PC-3 (cell line): ENCODE measurements around the gene GPATCH1. TPM values are rescaled to one million over a fixed set of nuclear protein-coding genes. Genes with fewer than 3 reads are reported as not detected.

ENCODE experiments used
- ATAC-seq: fragments of 200-7000 bp; cut with Tn5 transposase; 2 replicates; pipeline ENCODE4 v1.9.1; 2020; ENCODE audit warnings: mild to moderate bottlenecking, moderate library complexity
- BruUV-seq: library from RNA; stranded (reverse); fragments of 400-500 nt; replicated peaks from 2 replicates; lab custom pipeline; 2021; lab: Mats Ljungman, UMichigan
- CTCF ChIA-PET: fragments of 300-600 bp; sonication (Branson Sonifier 250); formaldehyde crosslinking; loops from one replicate; lab custom pipeline; 2022; ENCODE audit warnings: antibody characterized with exemption; lab: Charles Lee
- POLR2A ChIA-PET: fragments of 300-600 bp; sonication (Branson Sonifier 250); formaldehyde crosslinking; loops from one replicate; lab custom pipeline; 2022; ENCODE audit warnings: antibody characterized with exemption; ENCODE audit not compliant: unreplicated experiment; lab: Charles Lee
- DNase-seq: peaks from one replicate; pipeline ENCODE4 v3.0.0-alpha.2; 2015
- H2AFZ ChIP-seq: fragments of 300-600 bp; sonication (generic); 2 replicates; pipeline ENCODE4 v1.6.0; 2016; ENCODE audit warnings: antibody characterized with exemption, low read length
- H3F3A ChIP-seq: fragments of 300-600 bp; sonication (generic); one replicate; pipeline ENCODE4 v1.6.0; 2017; ENCODE audit warnings: antibody characterized with exemption, low read length, control low read depth, mild to moderate bottlenecking; ENCODE audit not compliant: unreplicated experiment
- H3K27ac ChIP-seq: fragments of 300-600 bp; sonication (generic); 2 replicates; pipeline ENCODE4 v1.5.1; 2016; ENCODE audit warnings: mild to moderate bottlenecking, low read length
- H3K27me3 ChIP-seq: fragments of 300-600 bp; sonication (generic); 2 replicates; pipeline ENCODE4 v1.6.1; 2016; ENCODE audit warnings: low read length, mixed read lengths
- H3K36me3 ChIP-seq: fragments of 300-600 bp; sonication (generic); 2 replicates; pipeline ENCODE4 v1.6.1; 2016; ENCODE audit warnings: low read depth, mixed run types, low read length, mixed read lengths
- H3K4me1 ChIP-seq: fragments of 300-600 bp; sonication (generic); 2 replicates; pipeline ENCODE4 v1.5.1; 2016; ENCODE audit warnings: low read length; ENCODE audit not compliant: insufficient read depth
- H3K4me2 ChIP-seq: fragments of 300-600 bp; sonication (generic); 2 replicates; pipeline ENCODE4 v1.6.0; 2016; ENCODE audit warnings: low read length
- H3K4me3 ChIP-seq: fragments of 300-600 bp; sonication (generic); 2 replicates; pipeline ENCODE4 v1.5.1; 2016; ENCODE audit warnings: mild to moderate bottlenecking, low read length, mixed read lengths
- H3K79me2 ChIP-seq: fragments of 300-600 bp; sonication (generic); 2 replicates; pipeline ENCODE4 v1.6.1; 2017; ENCODE audit warnings: low read length, mixed read lengths
- H3K9ac ChIP-seq: fragments of 300-600 bp; sonication (generic); 2 replicates; pipeline ENCODE4 v1.6.0; 2016; ENCODE audit warnings: mild to moderate bottlenecking, low read length
- H3K9me2 ChIP-seq: fragments of 300-600 bp; sonication (generic); replicated peaks from 2 replicates; pipeline ENCODE4 v1.6.1; 2016; ENCODE audit warnings: mixed run types, low read length, mixed read lengths
- H3K9me3 ChIP-seq: fragments of 300-600 bp; sonication (generic); 2 replicates; pipeline ENCODE4 v1.6.1; 2016; ENCODE audit warnings: low read length, mixed read lengths
- H4K20me1 ChIP-seq: fragments of 300-600 bp; sonication (generic); 2 replicates; pipeline ENCODE4 v1.6.1; 2016; ENCODE audit warnings: low read length, mixed read lengths
- EZH2 ChIP-seq: fragments of 300-600 bp; sonication (generic); IDR thresholded peaks from one replicate; pipeline ENCODE4 v1.6.1; 2017; ENCODE audit warnings: antibody characterized with exemption, mild to moderate bottlenecking, low read length; ENCODE audit not compliant: unreplicated experiment
- intact Hi-C: fragments of 100-400 bp; cut with micrococcal nuclease; formaldehyde crosslinking; loops from 2 replicates; pipeline ENCODE4 v1.9.0; 2023
- total RNA-seq: library from RNA; depleted of rRNA; stranded (reverse); fragments of >200 nt; gene quantifications from 2 replicates; pipeline ENCODE4 v1.2.3, GENCODE V29; 2014; rRNA removed
- TF ChIP-seq, protein P1 (sequence below): fragments of 300-600 bp; sonication (generic); conservative IDR thresholded peaks from 2 replicates; pipeline ENCODE4 v1.5.1; 2017; ENCODE audit warnings: antibody characterized with exemption, low read depth, mild to moderate bottlenecking, low read length

The GPATCH1 gene
- total RNA-seq, 1 experiment from 2014 or later, result 6.9 TPM

DNA sequence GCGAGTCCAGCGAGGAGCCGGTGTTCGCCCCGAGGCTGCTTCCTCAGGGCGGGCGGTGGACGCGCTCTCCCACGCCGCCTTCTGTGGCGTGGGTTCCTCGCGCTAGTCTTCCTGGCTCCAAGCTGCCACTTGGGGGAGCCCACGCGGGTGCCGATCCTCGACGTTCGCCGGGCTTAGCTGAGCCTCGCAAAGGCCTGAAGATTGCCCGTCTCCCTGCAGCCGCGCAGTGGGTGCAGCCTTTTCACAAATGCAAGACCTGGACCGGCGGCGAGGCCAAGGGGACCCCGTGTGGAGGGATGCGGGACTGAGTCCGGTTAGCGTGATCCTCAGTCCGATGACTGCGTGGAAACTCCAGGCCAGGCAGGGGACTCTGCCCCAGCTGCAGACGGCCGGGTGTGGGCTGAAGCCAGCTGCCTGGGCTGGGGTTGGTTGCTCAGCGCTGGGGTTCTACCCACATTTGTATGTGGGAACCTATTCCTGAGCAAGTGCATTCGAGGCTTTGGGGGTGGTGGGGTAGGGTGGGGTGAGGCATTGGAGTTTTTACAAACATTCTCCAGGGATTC is 96.5 kb downstream of the GPATCH1 start:
- DNase-seq (peak; percentile 39), ATAC-seq (peak; percentile 34)
- Histone ChIP-seq H3K27me3 (no peaks in the 10 kb centered on the region), H3K4me2 (peak overlapping the region; percentile 91), H4K20me1 (no peaks in the 10 kb centered on the region), H3K9me2 (no peaks in the 10 kb centered on the region), H3F3A (no peaks in the 10 kb centered on the region), H2AFZ (peak overlapping the region; percentile 83), H3K4me1 (peaks cover 7% of the 10 kb centered on the region; the same call in 1 of the 2 replicates), H3K9ac (peak overlapping the region; percentile 28; the same call in 1 of the 2 replicates), H3K9me3 (no peaks in the 10 kb centered on the region), H3K36me3 (no peaks in the 10 kb centered on the region), H3K27ac (0 out of 2 replicates have a peak overlapping the region, but pooled peaks have one; percentile 4), H3K4me3 (peak overlapping the region; percentile 68), H3K79me2 (peaks cover 14% of the 10 kb centered on the region)
- intact Hi-C loops, result loop anchor here (5.0 kb wide), 1 partner anchor 205 kb away; the partner anchor contains the start of genes CEP89 and FAAP24
- no TSS peak for BruUV-seq
- POLR2A ChIA-PET, result no interaction called here
- CTCF ChIA-PET, result interaction anchor here (0.7 kb wide), 1 partner anchor 78 kb away, joined by 3 read pairs; no protein-coding TSS in a partner anchor
- TF ChIP-seq EZH2, result no peak
- TF ChIP-seq, protein P1, sequence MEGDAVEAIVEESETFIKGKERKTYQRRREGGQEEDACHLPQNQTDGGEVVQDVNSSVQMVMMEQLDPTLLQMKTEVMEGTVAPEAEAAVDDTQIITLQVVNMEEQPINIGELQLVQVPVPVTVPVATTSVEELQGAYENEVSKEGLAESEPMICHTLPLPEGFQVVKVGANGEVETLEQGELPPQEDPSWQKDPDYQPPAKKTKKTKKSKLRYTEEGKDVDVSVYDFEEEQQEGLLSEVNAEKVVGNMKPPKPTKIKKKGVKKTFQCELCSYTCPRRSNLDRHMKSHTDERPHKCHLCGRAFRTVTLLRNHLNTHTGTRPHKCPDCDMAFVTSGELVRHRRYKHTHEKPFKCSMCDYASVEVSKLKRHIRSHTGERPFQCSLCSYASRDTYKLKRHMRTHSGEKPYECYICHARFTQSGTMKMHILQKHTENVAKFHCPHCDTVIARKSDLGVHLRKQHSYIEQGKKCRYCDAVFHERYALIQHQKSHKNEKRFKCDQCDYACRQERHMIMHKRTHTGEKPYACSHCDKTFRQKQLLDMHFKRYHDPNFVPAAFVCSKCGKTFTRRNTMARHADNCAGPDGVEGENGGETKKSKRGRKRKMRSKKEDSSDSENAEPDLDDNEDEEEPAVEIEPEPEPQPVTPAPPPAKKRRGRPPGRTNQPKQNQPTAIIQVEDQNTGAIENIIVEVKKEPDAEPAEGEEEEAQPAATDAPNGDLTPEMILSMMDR, result 0 out of 2 replicates have a peak, but pooled peaks have one; percentile 35

Other genes starting within 250 kb of the GPATCH1 start
- not detected in 2 replicates for gene SLC7A9, start 211.4 kb upstream of the GPATCH1 start, total RNA-seq
- gene CEP89, start 109.2 kb upstream of the GPATCH1 start, total RNA-seq, result 9.1 and 17.9 TPM in 2 replicates
- 3.0 and 4.3 TPM in 2 replicates for gene FAAP24, start 108.9 kb upstream of the GPATCH1 start, total RNA-seq
- 21.8 and 32.8 TPM in 2 replicates for gene RHPN2, start 16.3 kb upstream of the GPATCH1 start, total RNA-seq
- gene WDR88, start 50.9 kb downstream of the GPATCH1 start, total RNA-seq, result not detected in 2 replicates
- gene LRP3, start 113.1 kb downstream of the GPATCH1 start, total RNA-seq, result 20.4 and 25.9 TPM in 2 replicates
- gene SLC7A10, start 144.7 kb downstream of the GPATCH1 start, total RNA-seq, result not detected in 2 replicates
- 2.9 and 6.3 TPM in 2 replicates for gene CEBPA, start 221.4 kb downstream of the GPATCH1 start, total RNA-seq